Neural progenitor cell (in vitro differentiated cells): ENCODE results near the gene MAGI1. TPM values are rescaled to one million over a fixed set of nuclear protein-coding genes. Genes with fewer than 3 reads are reported as not detected.

Source experiments
- DNase-seq: peaks from one replicate; pipeline ENCODE4 v3.0.0-alpha.2; 2016; ENCODE audit warnings: low spot score
- H2AFZ ChIP-seq: fragments of 200-600 bp; sonication (generic); replicated peaks from 2 replicates; pipeline ENCODE4 v1.6.1; 2016; ENCODE audit warnings: antibody characterized with exemption
- H3F3A ChIP-seq: fragments of 200-600 bp; sonication (generic); 2 replicates; pipeline ENCODE4 v1.6.1; 2016; ENCODE audit warnings: antibody characterized with exemption, low read depth
- H3K27ac ChIP-seq: fragments of 200-600 bp; sonication (generic); 2 replicates; pipeline ENCODE4 v1.5.1; 2016; ENCODE audit warnings: mild to moderate bottlenecking
- H3K27me3 ChIP-seq: fragments of 200-600 bp; sonication (generic); 2 replicates; pipeline ENCODE4 v1.6.1; 2016; ENCODE audit warnings: mild to moderate bottlenecking, moderate library complexity
- H3K36me3 ChIP-seq: fragments of 200-600 bp; sonication (generic); 2 replicates; pipeline ENCODE4 v1.5.1; 2016
- H3K4me1 ChIP-seq: fragments of 200-600 bp; sonication (generic); 2 replicates; pipeline ENCODE4 v1.6.1; 2016; ENCODE audit warnings: mixed run types
- H3K4me2 ChIP-seq: fragments of 200-600 bp; sonication (generic); 2 replicates; pipeline ENCODE4 v1.6.1; 2016
- H3K4me3 ChIP-seq: fragments of 200-600 bp; sonication (generic); 2 replicates; pipeline ENCODE4 v1.5.1; 2016
- H3K79me2 ChIP-seq: fragments of 200-600 bp; sonication (generic); 2 replicates; pipeline ENCODE4 v1.6.1; 2016; ENCODE audit warnings: low read depth
- H3K9ac ChIP-seq: fragments of 200-600 bp; sonication (generic); 2 replicates; pipeline ENCODE4 v1.6.1; 2016
- H3K9me3 ChIP-seq: fragments of 200-600 bp; sonication (generic); 2 replicates; pipeline ENCODE4 v1.5.1; 2016; ENCODE audit warnings: low read depth
- H4K20me1 ChIP-seq: fragments of 200-600 bp; sonication (generic); 2 replicates; pipeline ENCODE4 v1.6.1; 2016; ENCODE audit warnings: low read depth
- H3K27ac Mint-ChIP-seq: 3 replicates; pipeline ENCODE4 v1.8.0; 2021; ENCODE audit warnings: mixed read lengths
- H3K27me3 Mint-ChIP-seq: 2 replicates; pipeline ENCODE4 v1.8.0; 2022; ENCODE audit warnings: low read depth, mild to moderate bottlenecking, inconsistent platforms, moderate library complexity, mixed read lengths; ENCODE audit not compliant: insufficient read depth
- H3K36me3 Mint-ChIP-seq: 3 replicates; pipeline ENCODE4 v1.8.0; 2021; ENCODE audit warnings: mixed read lengths
- H3K4me1 Mint-ChIP-seq: 3 replicates; pipeline ENCODE4 v1.8.0; 2021; ENCODE audit warnings: mixed read lengths
- H3K4me3 Mint-ChIP-seq: 3 replicates; pipeline ENCODE4 v1.8.0; 2021; ENCODE audit warnings: mild to moderate bottlenecking, moderate library complexity, mixed read lengths
- H3K9me3 Mint-ChIP-seq: 3 replicates; pipeline ENCODE4 v1.8.0; 2020; ENCODE audit warnings: mixed read lengths
- CTCF ChIP-seq: fragments of 200-600 bp; sonication (generic); IDR thresholded peaks from 2 replicates; pipeline ENCODE4 v1.5.1; 2017; ENCODE audit warnings: antibody characterized with exemption, mild to moderate bottlenecking
- EZH2 ChIP-seq: fragments of 200-600 bp; sonication (generic); IDR thresholded peaks from 2 replicates; pipeline ENCODE4 v1.6.1; 2017; ENCODE audit warnings: antibody characterized with exemption, mild to moderate bottlenecking, moderate library complexity
- EZH2phosphoT487 ChIP-seq: fragments of 200-600 bp; sonication (generic); IDR thresholded peaks from 2 replicates; pipeline ENCODE4 v1.6.1; 2017; ENCODE audit warnings: antibody characterized with exemption
- total RNA-seq: library from RNA; depleted of rRNA; stranded (reverse); fragments of >200 nt; gene quantifications from 2 replicates; pipeline ENCODE4 v1.2.3, GENCODE V29; 2015; ENCODE audit warnings: low replicate concordance

Gene MAGI1
- total RNA-seq, 1 donor from 2014 or later = 40.6 TPM

DNA sequence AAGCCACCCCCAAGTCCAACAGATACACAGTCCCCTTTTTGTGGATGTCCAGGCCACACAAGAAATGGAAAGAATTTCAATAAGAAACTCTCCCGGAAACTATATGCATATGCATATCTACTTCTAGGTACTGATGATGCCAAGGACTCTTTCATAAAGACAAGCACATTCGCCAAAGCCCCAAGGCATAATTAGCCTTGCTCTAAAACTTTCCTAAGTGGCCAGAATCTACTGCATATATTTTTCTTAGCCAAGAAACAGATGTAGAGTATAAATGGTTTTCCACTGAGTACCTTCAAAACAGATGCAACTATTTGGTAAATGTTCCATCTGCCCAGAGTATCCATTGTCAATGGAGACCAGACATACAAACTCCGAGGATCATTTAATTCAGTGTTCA is 73.9 kb downstream of the MAGI1 start:
- Histone ChIP-seq H3K4me2 (no peak overlapping the region), H3K27me3 (no peaks in the 10 kb centered on the region), H3F3A (no peaks in the 10 kb centered on the region), H3K36me3 (no peaks in the 10 kb centered on the region), H3K9me3 (no peaks in the 10 kb centered on the region), H3K79me2 (peaks cover 35% of the 10 kb centered on the region), H3K9ac (no peak overlapping the region), H3K4me1 (peaks cover 11% of the 10 kb centered on the region), H4K20me1 (peaks cover 4% of the 10 kb centered on the region), H3K27ac (no peak overlapping the region), H3K4me3 (no peak overlapping the region), H2AFZ (no peak overlapping the region)
- H3K27ac Mint-ChIP-seq = no peak overlapping the region
- TF ChIP-seq CTCF = no peak
- no peak for TF ChIP-seq EZH2
- TF ChIP-seq EZH2phosphoT487 = no peak
- H3K9me3 Mint-ChIP-seq = no peaks in the 10 kb centered on the region
- H3K36me3 Mint-ChIP-seq = no peaks in the 10 kb centered on the region
- no peak for DNase-seq
- no peak overlapping the region for H3K4me3 Mint-ChIP-seq
- H3K27me3 Mint-ChIP-seq = no peaks in the 10 kb centered on the region
- H3K4me1 Mint-ChIP-seq = peaks cover 12% of the 10 kb centered on the region

DNA sequence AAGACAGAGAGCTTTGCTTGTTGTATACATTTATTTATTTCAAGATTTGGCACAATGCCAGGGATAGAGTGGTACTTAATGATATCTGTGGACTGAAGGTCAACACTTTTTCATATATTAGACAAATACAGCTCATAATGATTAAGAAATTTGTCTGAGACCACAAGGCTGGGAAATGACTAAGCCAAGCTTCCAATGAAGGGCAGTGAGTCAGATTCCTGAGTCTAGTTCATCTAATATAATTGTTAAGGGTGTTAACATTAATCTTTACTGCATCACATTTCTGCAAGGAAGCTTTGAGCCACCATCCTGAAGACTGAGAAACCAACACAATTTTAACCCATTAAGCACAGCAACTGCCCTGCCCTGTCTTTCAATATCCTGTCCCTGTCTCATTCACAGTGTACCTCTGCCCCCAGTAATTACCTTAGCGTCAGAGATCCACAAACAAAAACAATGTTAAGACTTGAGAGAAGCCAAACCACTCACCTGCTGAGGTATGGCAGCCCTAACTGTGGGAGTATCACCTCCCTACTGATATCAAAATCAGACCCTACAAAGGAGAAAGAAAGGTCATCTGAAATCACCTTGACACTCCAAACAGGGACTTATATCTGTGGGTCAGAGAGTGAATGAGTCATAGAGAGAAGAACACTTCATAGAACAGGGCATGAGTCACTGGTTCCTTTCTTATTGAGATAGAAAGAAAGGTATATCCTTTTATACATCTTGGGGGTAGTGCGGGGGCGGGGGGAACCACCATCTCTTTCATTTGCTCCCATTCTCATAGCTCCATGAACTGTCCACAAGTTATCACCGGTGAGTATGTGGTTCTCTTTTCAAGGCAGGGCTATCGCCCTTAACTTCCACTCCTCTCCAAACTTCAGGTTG is 74.7 kb downstream of the MAGI1 start:
- no peaks in the 10 kb centered on the region for H3K36me3 ChIP-seq
- peaks cover 6% of the 10 kb centered on the region for H4K20me1 ChIP-seq
- no peaks in the 10 kb centered on the region for H3K27me3 Mint-ChIP-seq
- no peaks in the 10 kb centered on the region for H3K9me3 ChIP-seq
- H3K9ac ChIP-seq = no peak overlapping the region
- peaks cover 33% of the 10 kb centered on the region for H3K79me2 ChIP-seq
- H3K27ac ChIP-seq = no peak overlapping the region
- H3K4me2 ChIP-seq = no peak overlapping the region
- no peaks in the 10 kb centered on the region for H3K36me3 Mint-ChIP-seq
- H3F3A ChIP-seq = no peaks in the 10 kb centered on the region
- H3K4me3 ChIP-seq = no peak overlapping the region
- H2AFZ ChIP-seq = no peak overlapping the region
- peaks cover 7% of the 10 kb centered on the region for H3K4me1 ChIP-seq
- H3K27me3 ChIP-seq = no peaks in the 10 kb centered on the region
- TF ChIP-seq EZH2phosphoT487 (no peak), EZH2 (no peak), CTCF (no peak)
- H3K27ac Mint-ChIP-seq = no peak overlapping the region
- no peaks in the 10 kb centered on the region for H3K9me3 Mint-ChIP-seq
- H3K4me1 Mint-ChIP-seq = peaks cover 13% of the 10 kb centered on the region
- DNase-seq = no peak
- H3K4me3 Mint-ChIP-seq = no peak overlapping the region

GRCh38 chr3:65961733-65962132 is 77.0 kb downstream of the MAGI1 start:
- DNase-seq = no peak
- no peaks in the 10 kb centered on the region for H3K9me3 Mint-ChIP-seq
- H3K36me3 Mint-ChIP-seq = no peaks in the 10 kb centered on the region
- Histone ChIP-seq H3K27ac (no peak overlapping the region), H3K4me3 (no peak overlapping the region), H3K4me1 (peaks cover 6% of the 10 kb centered on the region), H3K79me2 (peaks cover 20% of the 10 kb centered on the region), H3F3A (no peaks in the 10 kb centered on the region), H3K27me3 (no peaks in the 10 kb centered on the region), H3K9me3 (no peaks in the 10 kb centered on the region), H3K9ac (no peak overlapping the region), H4K20me1 (peaks cover 3% of the 10 kb centered on the region), H2AFZ (no peak overlapping the region), H3K4me2 (no peak overlapping the region), H3K36me3 (no peaks in the 10 kb centered on the region)
- H3K27ac Mint-ChIP-seq = no peak overlapping the region
- H3K4me1 Mint-ChIP-seq = peaks cover 12% of the 10 kb centered on the region
- H3K27me3 Mint-ChIP-seq = no peaks in the 10 kb centered on the region
- H3K4me3 Mint-ChIP-seq = no peak overlapping the region
- TF ChIP-seq CTCF (no peak), EZH2phosphoT487 (no peak)
